Neural cell (in vitro differentiated cells): ENCODE results near the gene SORCS1.

ENCODE experiments used
- POLR2AphosphoS5 ChIP-seq: IDR thresholded peaks from 2 replicates; pipeline ENCODE4 v1.6.1; 2012
- RAD21 ChIP-seq: fragments of 450-650 bp; conservative IDR thresholded peaks from 2 replicates; pipeline ENCODE4 v1.6.1; 2014; ENCODE audit warnings: antibody characterized with exemption, mild to moderate bottlenecking, moderate library complexity

- TF ChIP-seq POLR2AphosphoS5, result no peak
- no peak for TF ChIP-seq RAD21
Measured at GRCh38 chr10:106618646-106619045, 545.9 kb downstream of the SORCS1 start.
